NCI-H524 (cell line): ENCODE measurements around the gene EHMT1.
"Not testable (repeated sequence)": the region's sequence is repeated elsewhere in the genome, so short reads cannot be mapped to it uniquely, and the experiment has no call there.

Source experiments
- DNase-seq, 2 experiments: peaks; one replicate each; lab custom pipeline; 2025; lab: John Stamatoyannopoulos, UW

EHMT1 gene

DNA sequence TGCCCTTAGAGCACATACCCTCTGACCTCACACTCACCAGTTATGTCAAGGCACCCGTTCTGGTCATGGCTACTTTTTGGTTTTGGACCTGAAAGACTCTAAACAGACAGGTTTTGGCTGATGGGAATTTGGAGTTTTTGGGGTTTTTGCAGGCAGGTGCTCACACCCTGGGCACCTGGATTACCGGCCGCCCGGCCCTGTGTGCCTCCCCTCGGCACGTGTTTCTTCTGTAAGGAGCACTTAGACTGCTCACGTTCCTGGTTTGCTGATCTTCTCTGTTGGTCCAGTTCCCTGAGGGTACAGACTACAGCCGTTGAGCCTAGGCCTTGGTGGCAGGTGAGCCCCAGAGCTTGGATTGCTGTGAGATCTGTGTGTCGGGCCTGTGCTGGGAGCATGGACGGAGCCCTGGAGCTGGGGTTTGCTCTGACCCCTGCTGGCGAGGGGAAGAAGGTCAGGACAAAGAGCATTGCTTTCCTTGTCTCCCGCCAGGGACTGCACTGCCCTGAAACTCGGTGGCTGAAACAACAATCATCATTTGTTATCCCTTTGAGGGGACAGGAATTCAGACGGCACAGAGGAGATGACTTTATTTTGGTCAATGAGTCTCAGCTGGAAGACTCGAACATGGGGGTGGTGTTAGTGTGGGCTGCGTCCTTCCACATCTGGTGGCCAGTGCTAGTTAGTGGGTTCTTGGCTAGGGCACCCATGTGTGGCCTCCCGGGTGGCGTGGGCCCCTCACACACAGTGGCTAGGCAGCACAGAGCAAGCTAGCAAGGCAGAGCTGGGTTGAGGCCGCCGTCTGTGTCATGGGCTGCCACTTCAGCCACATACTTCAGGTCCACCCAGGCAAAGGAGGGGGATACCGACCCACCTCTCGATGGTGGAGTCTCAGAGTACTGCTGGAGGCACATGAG, 76.4 kb downstream of the EHMT1 start:
- DNase-seq, result no peak

- DNase-seq, result no peak
Observed at GRCh38 chr9:137696136-137696925, 77.5 kb downstream of the EHMT1 start.

GRCh38 chr9:137697193-137697592, 78.4 kb downstream of the EHMT1 start:
- no peak for DNase-seq

GRCh38 chr9:137697832-137698231, 79.0 kb downstream of the EHMT1 start:
- DNase-seq, result no peak

GRCh38 chr9:137700911-137701310, 82.1 kb downstream of the EHMT1 start:
- no peak for DNase-seq

GRCh38 chr9:137702615-137703379, 84.0 kb downstream of the EHMT1 start:
- no peak for DNase-seq

- DNase-seq, result no peak
Observed at GRCh38 chr9:137703842-137704508, 85.2 kb downstream of the EHMT1 start.

DNA sequence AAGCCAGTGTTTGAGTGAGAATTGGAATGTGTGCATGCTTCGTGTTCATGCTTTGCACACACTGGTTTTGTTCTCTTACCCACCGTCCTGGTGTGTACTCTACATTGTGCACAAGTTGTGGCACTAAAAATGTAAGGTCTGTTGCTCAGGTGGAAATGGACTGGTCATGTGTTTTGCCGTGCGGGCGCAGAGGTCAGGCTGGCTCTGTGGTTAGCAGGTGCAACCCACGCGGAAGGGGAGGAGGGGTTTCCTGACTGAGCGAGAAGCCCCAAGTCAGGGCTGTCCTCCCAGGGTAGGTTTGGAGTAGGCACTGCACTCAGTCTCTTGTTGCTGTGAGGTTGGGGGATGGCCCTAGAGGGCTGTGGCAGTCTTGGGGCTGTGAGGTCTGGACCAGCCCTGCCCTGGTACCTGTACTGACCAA, 86.6 kb downstream of the EHMT1 start:
- no peak for DNase-seq

- DNase-seq, result no peak
Observed at GRCh38 chr9:137705906-137706305, 87.1 kb downstream of the EHMT1 start.

- no peak for DNase-seq
Observed at GRCh38 chr9:137707361-137707760, 88.6 kb downstream of the EHMT1 start.

DNA sequence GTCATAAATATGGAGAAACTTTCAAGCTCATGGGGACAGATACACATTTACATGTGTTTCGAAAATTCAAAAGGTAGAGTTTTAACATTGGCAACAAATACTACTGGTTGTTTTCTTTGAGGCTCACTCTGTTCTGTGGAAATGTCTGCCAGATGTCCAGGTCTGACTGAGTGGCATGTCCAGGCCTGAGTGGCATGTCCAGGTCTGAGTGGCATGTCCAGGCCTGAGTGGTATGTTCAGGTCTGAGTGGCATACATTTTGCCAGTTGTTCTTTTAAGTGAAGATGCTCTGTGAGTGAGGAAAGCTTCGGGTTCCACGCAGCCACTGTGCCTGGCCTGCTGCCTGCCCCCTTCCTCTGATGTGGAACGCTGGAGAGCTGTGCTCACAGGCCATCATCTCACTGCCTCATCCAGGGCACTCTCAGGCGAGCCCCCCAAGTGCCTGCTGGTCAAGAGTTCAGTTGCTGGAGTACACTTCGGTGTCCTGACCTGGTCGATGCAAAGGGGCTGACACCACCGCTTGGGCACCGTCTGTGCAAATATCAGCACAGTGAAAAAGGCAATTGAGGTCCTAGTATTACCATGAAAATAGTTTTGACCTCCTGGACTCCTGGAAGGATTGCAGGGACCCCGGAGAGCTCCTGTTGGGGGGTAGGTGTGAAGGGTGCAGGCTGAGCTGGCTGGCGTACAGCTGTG, 89.9 kb downstream of the EHMT1 start:
- DNase-seq, result no peak

DNA sequence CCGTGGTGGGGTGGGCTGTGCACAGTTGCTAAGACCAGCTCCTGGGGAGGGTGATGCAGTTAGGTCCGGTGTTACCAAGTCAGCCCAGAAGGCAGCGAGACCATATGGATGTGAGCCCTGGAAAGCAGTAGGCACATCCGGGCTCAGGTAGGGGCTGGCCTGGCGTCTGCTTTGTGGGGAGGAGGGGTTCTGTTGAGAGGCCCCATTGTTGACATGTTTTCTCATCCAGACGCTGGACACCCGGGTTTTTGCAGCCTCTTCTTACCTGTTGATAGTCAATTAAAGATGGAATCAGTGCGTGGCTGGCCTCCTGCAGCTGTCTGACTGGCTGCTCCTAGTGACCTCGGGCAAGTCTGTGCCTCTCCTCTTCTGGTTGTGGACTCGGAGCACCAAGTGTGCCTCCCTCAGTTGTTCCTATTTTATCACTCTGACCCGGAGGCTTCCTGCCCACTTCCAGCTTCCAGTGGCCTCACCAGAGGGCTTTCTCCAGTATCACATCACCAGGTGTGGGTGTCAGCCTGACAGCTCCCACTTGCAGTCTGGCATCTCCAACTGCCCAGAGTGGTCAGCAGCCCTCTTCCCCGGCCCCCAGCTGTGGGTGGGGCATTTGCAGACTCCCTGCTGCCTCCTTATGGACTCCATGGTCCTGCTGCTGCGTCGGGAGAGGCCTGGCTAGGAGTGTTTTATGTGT, 90.8 kb downstream of the EHMT1 start:
- no peak for DNase-seq

- DNase-seq, result no peak
Observed at GRCh38 chr9:137710704-137711103, 91.9 kb downstream of the EHMT1 start.

- no peak for DNase-seq
Observed at GRCh38 chr9:137711678-137712105, 92.9 kb downstream of the EHMT1 start.

- no peak for DNase-seq
Observed at GRCh38 chr9:137715321-137715720, 96.5 kb downstream of the EHMT1 start.

DNA sequence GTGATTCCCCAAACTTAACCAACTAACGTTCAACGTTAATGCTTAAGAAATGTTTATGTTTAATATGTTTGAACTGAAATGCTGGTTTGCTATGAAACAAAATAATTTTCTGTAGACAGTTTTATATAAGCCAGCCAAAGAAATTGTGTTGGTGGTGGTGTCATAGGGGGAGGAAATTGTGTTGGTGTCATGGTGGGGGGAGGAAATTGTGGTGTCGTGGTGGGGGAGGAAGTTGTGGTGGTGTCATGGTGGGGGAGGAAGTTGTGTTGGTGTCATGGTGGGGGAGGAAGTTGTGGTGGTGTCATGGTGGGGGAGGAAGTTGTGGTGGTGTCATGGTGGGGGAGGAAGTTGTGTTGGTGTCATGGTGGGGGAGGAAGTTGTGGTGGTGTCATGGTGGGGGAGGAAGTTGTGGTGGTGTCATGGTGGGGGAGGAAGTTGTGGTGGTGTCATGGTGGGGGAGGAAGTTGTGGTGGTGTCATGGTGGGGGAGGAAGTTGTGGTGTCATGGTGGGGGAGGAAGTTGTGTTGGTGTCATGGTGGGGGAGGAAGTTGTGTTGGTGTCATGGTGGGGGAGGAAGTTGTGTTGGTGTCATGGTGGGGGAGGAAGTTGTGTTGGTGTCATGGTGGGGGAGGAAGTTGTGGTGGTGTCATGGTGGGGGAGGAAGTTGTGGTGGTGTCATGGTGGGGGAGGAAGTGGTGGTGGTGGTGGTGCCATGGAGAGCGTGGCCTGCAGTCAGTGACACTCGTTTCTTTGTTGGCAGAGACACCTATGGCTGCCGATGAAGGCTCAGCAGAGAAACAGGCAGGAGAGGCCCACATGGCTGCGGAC, 97.3 kb downstream of the EHMT1 start:
- DNase-seq, result not testable (repeated sequence)

- no peak for DNase-seq
Observed at GRCh38 chr9:137716694-137717287, 98.0 kb downstream of the EHMT1 start.

DNA sequence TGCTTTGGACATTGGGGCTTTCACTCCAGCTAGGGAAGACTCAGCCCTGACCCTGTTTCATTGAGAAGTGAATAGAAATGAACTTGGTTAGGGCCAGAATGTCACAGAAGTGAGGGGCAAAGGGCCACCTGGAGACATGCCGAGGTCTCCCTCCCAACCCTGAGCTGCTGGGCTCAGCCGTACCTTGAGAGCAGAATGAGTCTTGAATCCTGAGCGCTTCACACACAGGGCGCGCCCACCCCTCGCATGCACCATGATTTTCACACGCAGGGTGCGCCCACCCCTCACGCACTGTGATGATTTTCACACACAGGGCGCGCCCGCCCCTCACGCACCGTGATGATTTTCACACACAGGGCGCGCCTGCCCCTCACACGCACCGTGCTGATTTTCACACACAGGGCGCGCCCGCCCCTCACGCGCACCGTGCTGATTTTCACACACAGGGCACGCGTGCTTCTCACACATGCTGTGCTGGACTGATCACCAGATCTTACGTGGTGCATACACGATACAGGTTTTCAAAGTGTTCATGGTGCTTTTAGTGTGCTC, 99.0 kb downstream of the EHMT1 start:
- DNase-seq, result no peak

DNA sequence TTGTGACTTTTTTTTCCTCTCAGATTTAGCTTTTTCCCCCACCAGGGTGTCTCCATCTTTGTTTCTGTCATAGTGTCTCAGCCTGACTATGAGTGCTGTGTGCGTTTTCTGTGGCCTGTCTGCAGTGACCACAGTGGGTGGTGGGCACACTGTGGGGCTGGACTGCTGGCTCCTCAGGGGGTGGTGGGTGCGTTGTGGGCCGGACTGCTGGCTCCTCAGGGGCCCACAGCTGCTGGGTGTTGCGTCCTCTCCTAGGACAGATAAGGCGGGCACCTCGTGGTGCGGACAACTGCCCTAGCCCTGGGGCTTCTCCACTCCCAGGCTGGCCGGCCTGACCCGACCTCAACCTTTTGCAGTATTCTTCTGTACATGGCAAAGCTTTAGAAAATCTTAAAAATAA, 100.4 kb downstream of the EHMT1 start:
- no peak for DNase-seq
